Activated CD4-positive, alpha-beta T cell treated with anti-CD3 and anti-CD28 coated beads for 1 hour (primary cell): ENCODE results near the gene UGT2B11.
"Not testable (repeated sequence)": the region's sequence is repeated elsewhere in the genome, so short reads cannot be mapped to it uniquely, and the experiment has no call there.

Experiments used
- DNase-seq: peaks from one replicate; pipeline ENCODE4 v3.0.0-alpha.2; 2020

UGT2B11 gene

GRCh38 chr4:69214716-69215115, at the start of gene UGT2B11:
UGT2B11 (minus strand) TSS chr4:69214748; CDS start chr4:69214722, 26 bp downstream.
- DNase-seq = no peak

- DNase-seq = not testable (repeated sequence)
These were observed 38.7 kb upstream of the UGT2B11 start for GRCh38 chr4:69253147-69253772.

GRCh38 chr4:69250884-69251283, 36.3 kb upstream of the UGT2B11 start:
- DNase-seq = not testable (repeated sequence)

- not testable (repeated sequence) for DNase-seq
These were observed 28.2 kb upstream of the UGT2B11 start for GRCh38 chr4:69242562-69243240.

- DNase-seq = not testable (repeated sequence)
These were observed 27.2 kb upstream of the UGT2B11 start for GRCh38 chr4:69241746-69242145.

- DNase-seq = not testable (repeated sequence)
These were observed 26.2 kb upstream of the UGT2B11 start for GRCh38 chr4:69240787-69241186.

- DNase-seq = no peak
These were observed 25.1 kb upstream of the UGT2B11 start for GRCh38 chr4:69239557-69240168.

GRCh38 chr4:69239092-69239491, 24.5 kb upstream of the UGT2B11 start:
- DNase-seq = no peak

GRCh38 chr4:69224891-69225290, 10.3 kb upstream of the UGT2B11 start:
- DNase-seq = no peak

- not testable (repeated sequence) for DNase-seq
These were observed 8.7 kb upstream of the UGT2B11 start for GRCh38 chr4:69223277-69223676.

- DNase-seq = not testable (repeated sequence)
These were observed 3.9 kb upstream of the UGT2B11 start for GRCh38 chr4:69218491-69218890.

- no peak for DNase-seq
These were observed 3.6 kb downstream of the UGT2B11 start for GRCh38 chr4:69210911-69211310.

- DNase-seq = not testable (repeated sequence)
These were observed 16.0 kb downstream of the UGT2B11 start for GRCh38 chr4:69198506-69198905.

GRCh38 chr4:69196209-69196965, 18.2 kb downstream of the UGT2B11 start:
- no peak for DNase-seq

GRCh38 chr4:69194166-69194565, 20.4 kb downstream of the UGT2B11 start:
- no peak for DNase-seq

- not testable (repeated sequence) for DNase-seq
These were observed 22.6 kb downstream of the UGT2B11 start for GRCh38 chr4:69191905-69192304.

GRCh38 chr4:69190621-69191020, 23.9 kb downstream of the UGT2B11 start:
- DNase-seq = not testable (repeated sequence)

GRCh38 chr4:69181519-69182169, 32.9 kb downstream of the UGT2B11 start:
- DNase-seq = not testable (repeated sequence)

GRCh38 chr4:69179817-69180216, 34.7 kb downstream of the UGT2B11 start:
- DNase-seq = not testable (repeated sequence)

- not testable (repeated sequence) for DNase-seq
These were observed 35.8 kb downstream of the UGT2B11 start for GRCh38 chr4:69178751-69179205.

GRCh38 chr4:69170233-69171134, 44.1 kb downstream of the UGT2B11 start:
- not testable (repeated sequence) for DNase-seq
